HEK293 (cell line): ENCODE measurements around the gene RILP.

ENCODE experiments used
- BCL11A ChIP-seq: fragments of 450-650 bp; formaldehyde crosslinking; IDR thresholded peaks from 2 replicates; pipeline ENCODE4 v1.5.1; 2016; ENCODE audit warnings: low read depth, missing biosample characterization, missing genetic modification characterization
- BCL11B ChIP-seq: fragments of 450-650 bp; formaldehyde crosslinking; IDR thresholded peaks from 2 replicates; pipeline ENCODE4 v1.5.1; 2016; ENCODE audit warnings: low read depth, missing biosample characterization, missing genetic modification characterization
- CTCF ChIP-seq: fragments of 450-650 bp; formaldehyde crosslinking; IDR thresholded peaks from 2 replicates; pipeline ENCODE4 v1.5.1; 2016; ENCODE audit warnings: missing biosample characterization, missing genetic modification characterization
- FEZF1 ChIP-seq: fragments of 450-650 bp; formaldehyde crosslinking; IDR thresholded peaks from 2 replicates; pipeline ENCODE4 v1.5.1; 2016; ENCODE audit warnings: missing biosample characterization, missing genetic modification characterization
- HOXC10 ChIP-seq: sonication (generic); formaldehyde crosslinking; IDR thresholded peaks from 2 replicates; pipeline ENCODE4 v1.8.1; 2023; ENCODE audit warnings: mild to moderate bottlenecking, missing genetic modification reagents
- KLF1 ChIP-seq: fragments of 450-650 bp; formaldehyde crosslinking; IDR thresholded peaks from 2 replicates; pipeline ENCODE4 v1.5.1; 2016; ENCODE audit warnings: missing biosample characterization, missing genetic modification characterization
- KLF7 ChIP-seq: fragments of 450-650 bp; formaldehyde crosslinking; IDR thresholded peaks from 2 replicates; pipeline ENCODE4 v1.5.1; 2016; ENCODE audit warnings: missing biosample characterization, missing genetic modification characterization, borderline replicate concordance
- PBX3 ChIP-seq: sonication (generic); formaldehyde crosslinking; IDR thresholded peaks from 2 replicates; pipeline ENCODE4 v1.8.1; 2022; ENCODE audit warnings: mild to moderate bottlenecking, moderate library complexity, missing genetic modification reagents
- PRDM2 ChIP-seq: fragments of 450-650 bp; formaldehyde crosslinking; IDR thresholded peaks from 2 replicates; pipeline ENCODE4 v1.5.1; 2016; ENCODE audit warnings: missing biosample characterization, missing genetic modification characterization, borderline replicate concordance
- PRDM4 ChIP-seq: fragments of 450-650 bp; formaldehyde crosslinking; IDR thresholded peaks from 2 replicates; pipeline ENCODE4 v1.5.1; 2017; ENCODE audit warnings: missing biosample characterization, missing genetic modification characterization
- SETDB1 ChIP-seq: IDR thresholded peaks from one replicate; pipeline ENCODE4 v1.6.1; 2017; ENCODE audit warnings: mild to moderate bottlenecking, low read length, moderate library complexity, mixed read lengths; ENCODE audit not compliant: insufficient read length
- TRIM28 ChIP-seq: IDR thresholded peaks from 2 replicates; pipeline ENCODE4 v1.6.1; 2011; ENCODE audit warnings: low read length, control low read depth, borderline replicate concordance
- ZBTB48 ChIP-seq: fragments of 450-650 bp; formaldehyde crosslinking; IDR thresholded peaks from 2 replicates; pipeline ENCODE4 v1.5.1; 2016; ENCODE audit warnings: missing biosample characterization, missing genetic modification characterization
- ZBTB8A ChIP-seq: fragments of 450-650 bp; formaldehyde crosslinking; IDR thresholded peaks from 2 replicates; pipeline ENCODE4 v1.5.1; 2016; ENCODE audit warnings: missing biosample characterization, missing genetic modification characterization
- ZIC2 ChIP-seq: fragments of 450-650 bp; formaldehyde crosslinking; IDR thresholded peaks from 2 replicates; pipeline ENCODE4 v1.5.1; 2016; ENCODE audit warnings: missing biosample characterization, missing genetic modification characterization
- ZNF10 ChIP-seq: fragments of 450-650 bp; formaldehyde crosslinking; IDR thresholded peaks from 2 replicates; pipeline ENCODE4 v1.5.1; 2017; ENCODE audit warnings: missing biosample characterization, missing genetic modification characterization
- ZNF112 ChIP-seq: fragments of 450-650 bp; formaldehyde crosslinking; IDR thresholded peaks from 2 replicates; pipeline ENCODE4 v1.5.0; 2017; ENCODE audit warnings: missing biosample characterization, missing genetic modification characterization
- ZNF174 ChIP-seq: fragments of 450-650 bp; formaldehyde crosslinking; IDR thresholded peaks from 2 replicates; pipeline ENCODE4 v1.5.0; 2017; ENCODE audit warnings: missing biosample characterization, mild to moderate bottlenecking, missing genetic modification characterization
- ZNF311 ChIP-seq: fragments of 450-650 bp; formaldehyde crosslinking; IDR thresholded peaks from 2 replicates; pipeline ENCODE4 v1.5.1; 2017; ENCODE audit warnings: missing biosample characterization, missing genetic modification characterization, borderline replicate concordance
- ZNF513 ChIP-seq: fragments of 450-650 bp; IDR thresholded peaks from 2 replicates; pipeline ENCODE4 v1.5.1; 2018; ENCODE audit warnings: missing biosample characterization, missing genetic modification characterization
- ZNF544 ChIP-seq: fragments of 450-650 bp; formaldehyde crosslinking; IDR thresholded peaks from 2 replicates; pipeline ENCODE4 v1.5.0; 2017; ENCODE audit warnings: missing biosample characterization, missing genetic modification characterization
- ZNF560 ChIP-seq: fragments of 450-650 bp; formaldehyde crosslinking; IDR thresholded peaks from 2 replicates; pipeline ENCODE4 v1.5.1; 2017; ENCODE audit warnings: missing biosample characterization, missing genetic modification characterization, borderline replicate concordance
- ZNF704 ChIP-seq: fragments of 450-650 bp; formaldehyde crosslinking; IDR thresholded peaks from 2 replicates; pipeline ENCODE4 v1.5.1; 2016; ENCODE audit warnings: missing biosample characterization, missing genetic modification characterization
- ZNF791 ChIP-seq: fragments of 450-650 bp; formaldehyde crosslinking; IDR thresholded peaks from 2 replicates; pipeline ENCODE4 v1.5.1; 2016; ENCODE audit warnings: missing biosample characterization, missing genetic modification characterization
- ZSCAN30 ChIP-seq: fragments of 450-650 bp; IDR thresholded peaks from 2 replicates; pipeline ENCODE4 v1.5.1; 2018; ENCODE audit warnings: missing biosample characterization, mild to moderate bottlenecking, missing genetic modification characterization, moderate library complexity
- ZXDB ChIP-seq: fragments of 450-650 bp; formaldehyde crosslinking; IDR thresholded peaks from 2 replicates; pipeline ENCODE4 v1.5.1; 2016; ENCODE audit warnings: missing biosample characterization, missing genetic modification characterization

RILP gene

GRCh38 chr17:1684378-1685189 is 34.9 kb upstream of the RILP start, which contains the start of gene PRPF8 (continued):
- no peak for TF ChIP-seq ZNF544 (tag by site-specific recombination)
- peak; percentile 76 for TF ChIP-seq ZNF10 (tag by site-specific recombination)
- peak; percentile 57 for TF ChIP-seq KLF1 (tag by site-specific recombination)
- no peak for TF ChIP-seq BCL11A (tag by site-specific recombination)
- no peak for TF ChIP-seq ZNF704 (tag by site-specific recombination)
- TF ChIP-seq ZNF791 (tag by site-specific recombination), result no peak
- peak; percentile 64; the same call in 1 of the 2 replicates for TF ChIP-seq TRIM28
- TF ChIP-seq HOXC10, result no peak
- no peak for TF ChIP-seq ZNF174 (tag by site-specific recombination)
- TF ChIP-seq PRDM2 (tag by site-specific recombination), result no peak
- TF ChIP-seq ZNF513 (tag by site-specific recombination), result no peak
- TF ChIP-seq PRDM4, result no peak; the same call in 1 of the 2 replicates
- no peak for TF ChIP-seq BCL11B (tag by site-specific recombination)
- peak; percentile 61 for TF ChIP-seq ZBTB8A
- TF ChIP-seq CTCF (tag by site-specific recombination), result no peak
- no peak for TF ChIP-seq ZNF311
- TF ChIP-seq PBX3, result peak; percentile 67; the same call in 1 of the 2 replicates
- TF ChIP-seq FEZF1, result peak; percentile 91
- TF ChIP-seq ZXDB (tag by site-specific recombination), result no peak; the same call in none of the 2 replicates
- no peak for TF ChIP-seq ZNF112 (tag by site-specific recombination)
- peak; percentile 49; the same call in 1 of the 2 replicates for TF ChIP-seq KLF7 (tag by site-specific recombination)
- peak; percentile 93 for TF ChIP-seq ZIC2 (tag by site-specific recombination)
- no peak for TF ChIP-seq ZBTB48 (tag by site-specific recombination)
- TF ChIP-seq ZNF560 (tag by site-specific recombination), result no peak
- TF ChIP-seq ZSCAN30, result no peak
- no peak for TF ChIP-seq SETDB1
